Mesenchymal stem cell (in vitro differentiated cells and primary cell): Measurements from ENCODE around the gene KRTAP10-2.
A peak's percentile ranks its signal among the peaks of the same experiment; 100 is the strongest.
"Not testable (repeated sequence)": the region's sequence is repeated elsewhere in the genome, so short reads cannot be mapped to it uniquely, and the experiment has no call there.

ENCODE experiments used
- DNase-seq: peaks from one replicate; pipeline ENCODE4 v3.0.0-alpha.2; 2013
- H2AFZ ChIP-seq: one replicate; pipeline ENCODE4 v1.6.1; 2013; ENCODE audit warnings: low read depth, mild to moderate bottlenecking, control low read depth, inconsistent platforms, low read length, moderate library complexity
- H2AK5ac ChIP-seq: 2 replicates; pipeline ENCODE4 v1.6.1; 2013; ENCODE audit warnings: low read length, moderate library complexity, mild to moderate bottlenecking, inconsistent platforms; ENCODE audit not compliant: severe bottlenecking
- H2BK120ac ChIP-seq: one replicate; pipeline ENCODE4 v1.6.1; 2013; ENCODE audit warnings: low read depth, mild to moderate bottlenecking, inconsistent platforms, low read length, moderate library complexity
- H2BK12ac ChIP-seq, 2 experiments: one replicate each; pipeline ENCODE4 v1.6.1; 2013; ENCODE audit warnings: inconsistent platforms in 2 of 2, low read length in 2 of 2, mild to moderate bottlenecking in 2 of 2, moderate library complexity in 2 of 2, control low read depth in 1 of 2
- H2BK15ac ChIP-seq: one replicate; pipeline ENCODE4 v1.6.1; 2013; ENCODE audit warnings: mild to moderate bottlenecking, low read depth, inconsistent platforms; ENCODE audit not compliant: poor library complexity, severe bottlenecking
- H2BK5ac ChIP-seq: 2 replicates; pipeline ENCODE4 v1.6.1; 2013; ENCODE audit warnings: low read depth, mild to moderate bottlenecking, low read length, control low read depth, inconsistent platforms; ENCODE audit not compliant: poor library complexity, severe bottlenecking
- H3K14ac ChIP-seq, 2 experiments: one replicate each; pipeline ENCODE4 v1.6.1; 2013; ENCODE audit warnings: inconsistent platforms in 2 of 2, low read length in 2 of 2, control low read depth in 1 of 2, mild to moderate bottlenecking in 1 of 2, moderate library complexity in 1 of 2
- H3K18ac ChIP-seq, 2 experiments: one replicate each; pipeline ENCODE4 v1.6.1; 2013; ENCODE audit warnings: inconsistent platforms in 2 of 2, low read length in 2 of 2, control low read depth in 1 of 2, low read depth in 1 of 2, mild to moderate bottlenecking in 1 of 2
- H3K23ac ChIP-seq, 2 experiments: one replicate each; pipeline ENCODE4 v1.6.1; 2013; ENCODE audit warnings: inconsistent platforms in 2 of 2, low read length in 2 of 2, mild to moderate bottlenecking in 2 of 2, moderate library complexity in 2 of 2, control low read depth in 1 of 2
- H3K27ac ChIP-seq: 2 replicates; pipeline ENCODE4 v1.5.1; 2013; ENCODE audit warnings: mild to moderate bottlenecking, moderate library complexity, low read length, control low read depth, inconsistent platforms; ENCODE audit not compliant: poor library complexity, severe bottlenecking
- H3K27me3 ChIP-seq, 2 experiments: 2 replicates each; pipeline versions ENCODE4 v1.6.1 to v1.7.0; 2013; ENCODE audit warnings: low read length in 2 of 2, mild to moderate bottlenecking in 2 of 2, moderate library complexity in 2 of 2, control low read depth in 1 of 2, inconsistent platforms in 1 of 2; ENCODE audit not compliant: control insufficient read depth in 1 of 2, insufficient read depth in 1 of 2
- H3K36me3 ChIP-seq, 2 experiments: 2 replicates each; pipeline versions ENCODE4 v1.6.1 to v1.7.0; 2013; ENCODE audit warnings: low read length in 2 of 2, control low read depth in 1 of 2, inconsistent platforms in 1 of 2, low read depth in 1 of 2, mild to moderate bottlenecking in 1 of 2; ENCODE audit not compliant: insufficient read depth in 2 of 2, control insufficient read depth in 1 of 2
- H3K4ac ChIP-seq, 2 experiments: one replicate each; pipeline ENCODE4 v1.6.1; 2013; ENCODE audit warnings: inconsistent platforms in 2 of 2, low read length in 2 of 2, mild to moderate bottlenecking in 2 of 2, moderate library complexity in 2 of 2, control low read depth in 1 of 2, low read depth in 1 of 2
- H3K4me1 ChIP-seq: 2 replicates; pipeline ENCODE4 v1.6.1; 2013; ENCODE audit warnings: low read depth, low read length, control low read depth; ENCODE audit not compliant: control insufficient read depth, insufficient read depth
- H3K4me2 ChIP-seq: 2 replicates; pipeline ENCODE4 v1.6.1; 2013; ENCODE audit warnings: low read length, mild to moderate bottlenecking, inconsistent platforms; ENCODE audit not compliant: poor library complexity, severe bottlenecking
- H3K4me3 ChIP-seq, 2 experiments: 2 replicates each; pipeline versions ENCODE4 v1.5.1 to v1.7.0; 2013; ENCODE audit warnings: low read length in 2 of 2, mild to moderate bottlenecking in 2 of 2, control low read depth in 1 of 2, low read depth in 1 of 2; ENCODE audit not compliant: insufficient read depth in 1 of 2
- H3K79me1 ChIP-seq: replicated peaks from 2 replicates; pipeline ENCODE4 v1.6.1; 2013; ENCODE audit warnings: mild to moderate bottlenecking, control low read depth, low read length, inconsistent platforms; ENCODE audit not compliant: poor library complexity, severe bottlenecking
- H3K9ac ChIP-seq: 2 replicates; pipeline ENCODE4 v1.7.0; 2013; ENCODE audit warnings: mild to moderate bottlenecking, low read length, moderate library complexity
- H3K9me3 ChIP-seq: 2 replicates; pipeline ENCODE4 v1.7.0; 2013; ENCODE audit warnings: mild to moderate bottlenecking, low read length; ENCODE audit not compliant: control insufficient read depth
- H4K8ac ChIP-seq: one replicate; pipeline ENCODE4 v1.6.1; 2013; ENCODE audit warnings: inconsistent platforms, mild to moderate bottlenecking, low read length, moderate library complexity
- H4K91ac ChIP-seq: one replicate; pipeline ENCODE4 v1.6.1; 2013; ENCODE audit warnings: mild to moderate bottlenecking, low read length, inconsistent platforms
- WGBS: methylation state at CpG from one replicate; pipeline ENCODE4 v1.1.7; 2013; ENCODE audit warnings: mixed read lengths; 5-methylcytosine and 5-hydroxymethylcytosine counted together

KRTAP10-2 gene

GRCh38 chr21:44581158-44581557 lies 29.9 kb upstream of the KRTAP10-2 start:
- H3K9ac ChIP-seq, result no peak overlapping the region
- WGBS, result 64% methylated on average over 1 of the region's 3 CpGs
- H3K4me1 ChIP-seq, result no peaks in the 10 kb centered on the region

GRCh38 chr21:44580231-44580821 lies 29.0 kb upstream of the KRTAP10-2 start, which contains the start of gene KRTAP10-5:
TSS of gene KRTAP10-5 (minus strand) at chr21:44580604. CDS start at chr21:44580578, 26 bp downstream.
- H2BK12ac ChIP-seq, H4K8ac ChIP-seq, H3K27me3 ChIP-seq, H2AFZ ChIP-seq, H3K18ac ChIP-seq, H3K14ac ChIP-seq, H3K4me2 ChIP-seq, H2BK15ac ChIP-seq, H2BK120ac ChIP-seq, H2AK5ac ChIP-seq, H3K23ac ChIP-seq, H3K9ac ChIP-seq, H3K79me1 ChIP-seq, H4K91ac ChIP-seq, H3K27ac ChIP-seq, H3K36me3 ChIP-seq, DNase-seq, H2BK5ac ChIP-seq, H3K4me1 ChIP-seq, H3K4ac ChIP-seq: not testable (repeated sequence)
- Histone ChIP-seq H3K9me3 (peaks cover 35% of the 10 kb centered on the region), H3K4me3 (peak within 1 kb of the TSS in 1 of 2 experiments; percentile 21)
- WGBS, result 75% methylated on average over 19 of the region's 19 CpGs

More at GRCh38 chr21:44581158-44581557, 29.9 kb upstream of the KRTAP10-2 start:
- no peak overlapping the region for H3K27ac ChIP-seq
- H3K9me3 ChIP-seq, result peaks cover 38% of the 10 kb centered on the region
- H4K91ac ChIP-seq, result no peak overlapping the region
- DNase-seq, result no peak
- no peak overlapping the region for H3K18ac ChIP-seq
- H2AK5ac ChIP-seq, result no peak overlapping the region
- no peak overlapping the region for H3K4me2 ChIP-seq
- no peak overlapping the region for H2BK15ac ChIP-seq
- no peaks in the 10 kb centered on the region for H3K27me3 ChIP-seq
- H3K14ac ChIP-seq, result no peak overlapping the region
- H3K36me3 ChIP-seq, result no peaks in the 10 kb centered on the region
- H2BK120ac ChIP-seq, result no peak overlapping the region
- no peak overlapping the region for H2BK12ac ChIP-seq
- no peak overlapping the region for H3K4me3 ChIP-seq
- no peak overlapping the region for H3K4ac ChIP-seq
- no peak overlapping the region for H2BK5ac ChIP-seq
- H3K79me1 ChIP-seq, result no peaks in the 10 kb centered on the region
- no peak overlapping the region for H3K23ac ChIP-seq
- no peak overlapping the region for H4K8ac ChIP-seq
- no peak overlapping the region for H2AFZ ChIP-seq

- H2BK12ac ChIP-seq, result no peak overlapping the region
- H2AFZ ChIP-seq, result no peak overlapping the region
- H2AK5ac ChIP-seq, result no peak overlapping the region
- 85% methylated on average over 7 of the region's 7 CpGs for WGBS
- no peak overlapping the region for H3K4me3 ChIP-seq
- no peak overlapping the region for H3K18ac ChIP-seq
- H4K8ac ChIP-seq, result no peak overlapping the region
- no peaks in the 10 kb centered on the region for H3K36me3 ChIP-seq
- H2BK15ac ChIP-seq, result no peak overlapping the region
- H3K9ac ChIP-seq, result no peak overlapping the region
- H3K4me1 ChIP-seq, result no peaks in the 10 kb centered on the region
- H2BK5ac ChIP-seq, result no peak overlapping the region
- H3K4me2 ChIP-seq, result no peak overlapping the region
- no peak overlapping the region for H3K4ac ChIP-seq
- no peak overlapping the region for H2BK120ac ChIP-seq
- no peak overlapping the region for H3K23ac ChIP-seq
- no peak for DNase-seq
- no peaks in the 10 kb centered on the region for H3K27me3 ChIP-seq
- no peak overlapping the region for H4K91ac ChIP-seq
- no peak overlapping the region for H3K14ac ChIP-seq
- no peaks in the 10 kb centered on the region for H3K79me1 ChIP-seq
- peaks cover 34% of the 10 kb centered on the region for H3K9me3 ChIP-seq
- no peak overlapping the region for H3K27ac ChIP-seq
These were observed 28.5 kb upstream of the KRTAP10-2 start for GRCh38 chr21:44579833-44580144.

DNA sequence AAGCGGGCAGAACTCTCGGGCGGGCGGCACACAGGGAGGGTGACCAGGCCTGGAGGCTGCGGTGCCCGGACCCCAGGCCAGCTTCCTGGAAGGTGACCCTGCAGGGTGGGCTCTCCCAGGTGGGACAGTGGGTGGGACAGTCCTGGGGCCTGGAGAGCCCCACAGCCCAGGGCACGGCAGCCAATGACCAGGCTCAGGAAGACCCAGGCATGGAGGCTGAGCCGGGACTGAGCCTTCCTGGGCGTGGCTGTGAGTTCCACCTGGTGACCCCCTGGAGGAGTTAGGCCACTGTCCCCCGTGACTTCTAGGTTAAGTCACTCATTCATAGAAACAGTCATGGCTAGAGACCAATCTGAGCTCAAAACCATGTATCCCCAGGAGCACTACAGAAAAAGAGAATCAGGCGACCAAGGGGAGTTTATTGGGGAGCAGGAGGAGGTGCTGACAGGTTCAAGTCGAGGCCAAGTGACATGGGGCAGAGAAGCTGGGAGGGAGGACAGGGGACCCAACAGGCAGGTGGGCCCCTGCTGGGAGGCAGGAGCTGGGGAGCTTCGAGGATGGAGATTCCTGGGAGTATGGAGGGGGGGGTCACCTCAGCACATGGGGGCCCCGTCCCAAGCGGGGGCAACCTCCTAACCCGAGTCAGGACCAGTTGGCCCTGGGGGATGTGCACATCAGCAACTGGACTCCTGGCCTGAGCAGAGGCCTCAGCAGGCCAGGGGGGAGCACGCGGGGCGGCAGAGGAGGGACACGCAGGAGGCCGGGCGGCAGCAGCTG lies 27.9 kb upstream of the KRTAP10-2 start:
- no peak overlapping the region for H2BK5ac ChIP-seq
- H4K8ac ChIP-seq, result no peak overlapping the region
- no peak overlapping the region for H2BK15ac ChIP-seq
- 77% methylated on average over 22 of the region's 22 CpGs for WGBS
- H3K36me3 ChIP-seq, result no peaks in the 10 kb centered on the region
- no peak overlapping the region for H3K4me3 ChIP-seq
- H3K9me3 ChIP-seq, result peaks cover 34% of the 10 kb centered on the region
- DNase-seq, result no peak
- H3K9ac ChIP-seq, result no peak overlapping the region
- no peak overlapping the region for H3K18ac ChIP-seq
- H4K91ac ChIP-seq, result no peak overlapping the region
- no peak overlapping the region for H2BK120ac ChIP-seq
- no peaks in the 10 kb centered on the region for H3K4me1 ChIP-seq
- H2AFZ ChIP-seq, result no peak overlapping the region
- no peaks in the 10 kb centered on the region for H3K79me1 ChIP-seq
- H3K14ac ChIP-seq, result no peak overlapping the region
- no peak overlapping the region for H3K23ac ChIP-seq
- no peak overlapping the region for H2BK12ac ChIP-seq
- H3K27me3 ChIP-seq, result no peaks in the 10 kb centered on the region
- no peak overlapping the region for H3K27ac ChIP-seq
- no peak overlapping the region for H3K4ac ChIP-seq
- no peak overlapping the region for H2AK5ac ChIP-seq
- no peak overlapping the region for H3K4me2 ChIP-seq
